ENCODE data around the gene LPAR3. TPM values are rescaled to one million over a fixed set of nuclear protein-coding genes. Genes with fewer than 3 reads are reported as not detected.

LPAR3 gene
- total and polyA plus RNA-seq, 2 of the 13 experiments (the other 11 are each of a cell fraction or from before 2014, with no cell fraction given): not detected

- FAIRE-seq (no peak), DNase-seq (ENCODE audit: low spot score) (no peak), ATAC-seq (no peak)
- intact Hi-C loops (cut with micrococcal nuclease; ENCODE audit: unreplicated experiment): no loop called here
- Histone ChIP-seq H2AFZ (ENCODE audit: low read length) (no peak overlapping the region), H3K9me3 (ENCODE audit: low read length) (no peaks in the 10 kb centered on the region), H3K4me2 (ENCODE audit: low read depth, low read length) (no peak overlapping the region), H3K27ac (ENCODE audit: extremely low read length, insufficient read depth, low read length) (no peak overlapping the region), H3K79me2 (ENCODE audit: insufficient read depth, low read length) (no peaks in the 10 kb centered on the region), H3K9ac (ENCODE audit: insufficient read depth, low read depth, low read length) (no peak overlapping the region), H3K4me1 (ENCODE audit: insufficient read depth, low read length) (no peaks in the 10 kb centered on the region), H3K4me3 (replicated peaks in 1 of 3; ENCODE audit: insufficient read depth in 1 of 3, low read depth in 2 of 3, low read length in 3 of 3) (no peak overlapping the region), H4K20me1 (ENCODE audit: insufficient read depth, low read length) (no peaks in the 10 kb centered on the region), H3K36me3 (replicated peaks in 1 of 2; ENCODE audit: control insufficient read depth in 1 of 2, insufficient read depth in 2 of 2, low read length in 2 of 2) (no peaks in the 10 kb centered on the region), H3K27me3 (ENCODE audit: control insufficient read depth in 1 of 2, insufficient read depth in 2 of 2, low read length in 2 of 2) (no peaks in the 10 kb centered on the region)
- TF ChIP-seq ZNF777 (CRISPR knock-in tag; IDR thresholded peaks at IDR 0.05): no peak
- no peak for TF ChIP-seq ZNF235 (CRISPR knock-in tag; IDR thresholded peaks at IDR 0.05; ENCODE audit: borderline replicate concordance)
- no peak for TF ChIP-seq SRY (CRISPR knock-in tag; IDR thresholded peaks at IDR 0.05)
- BruUV-seq (replicated peaks): no TSS peak
- 0% methylated on average over 3 of the region's 3 CpGs for WGBS (ENCODE audit: low lambda C conversion rate)
- POLR2A ChIA-PET: no interaction called here
- in situ Hi-C loops (cut with HindIII; ENCODE audit: extremely low pct_ligation_motif_present, low pct_unique_long_range_greater_than_20kb): no loop called here
- CTCF ChIA-PET (ENCODE audit: low intra/inter-chr PET ratio, low total read pairs): no interaction called here
These were observed 65.0 kb downstream of the LPAR3 start for GRCh38 chr1:84827976-84828375.

- CTCF ChIA-PET (ENCODE audit: low intra/inter-chr PET ratio, low total read pairs): no interaction called here
- Histone ChIP-seq H3K4me2 (ENCODE audit: low read depth, low read length) (no peak overlapping the region), H3K27me3 (ENCODE audit: control insufficient read depth in 1 of 2, insufficient read depth in 2 of 2, low read length in 2 of 2) (no peaks in the 10 kb centered on the region), H3K27ac (ENCODE audit: extremely low read length, insufficient read depth, low read length) (no peak overlapping the region), H3K4me3 (replicated peaks in 1 of 3; ENCODE audit: insufficient read depth in 1 of 3, low read depth in 2 of 3, low read length in 3 of 3) (no peak overlapping the region), H2AFZ (ENCODE audit: low read length) (no peak overlapping the region), H4K20me1 (ENCODE audit: insufficient read depth, low read length) (no peaks in the 10 kb centered on the region), H3K36me3 (replicated peaks in 1 of 2; ENCODE audit: control insufficient read depth in 1 of 2, insufficient read depth in 2 of 2, low read length in 2 of 2) (no peaks in the 10 kb centered on the region), H3K4me1 (ENCODE audit: insufficient read depth, low read length) (no peaks in the 10 kb centered on the region), H3K79me2 (ENCODE audit: insufficient read depth, low read length) (no peaks in the 10 kb centered on the region), H3K9me3 (ENCODE audit: low read length) (no peaks in the 10 kb centered on the region), H3K9ac (ENCODE audit: insufficient read depth, low read depth, low read length) (no peak overlapping the region)
- intact Hi-C loops (cut with micrococcal nuclease; ENCODE audit: unreplicated experiment) (no loop called here), in situ Hi-C loops (cut with HindIII; ENCODE audit: extremely low pct_ligation_motif_present, low pct_unique_long_range_greater_than_20kb) (no loop called here)
- 27% methylated on average over 3 of the region's 3 CpGs for WGBS (ENCODE audit: low lambda C conversion rate)
- POLR2A ChIA-PET: no interaction called here
- FAIRE-seq (no peak), ATAC-seq (no peak), DNase-seq (ENCODE audit: low spot score) (no peak)
- TF ChIP-seq ATF7-NPFF (CRISPR knock-in tag; IDR thresholded peaks at IDR 0.05; ENCODE audit: low read depth): no peak
- TF ChIP-seq ATF7 (IDR thresholded peaks at IDR 0.05): peak; percentile 35; the same call in 1 of the 2 replicates
- TF ChIP-seq ATF7 (CRISPR knock-in tag; IDR thresholded peaks at IDR 0.05): no peak
- TF ChIP-seq ARNT (IDR thresholded peaks at IDR 0.05): no peak
- no TSS peak for BruUV-seq (replicated peaks)
These were observed 65.5 kb downstream of the LPAR3 start for GRCh38 chr1:84827555-84827954.

Measured in HepG2 (cell line).